Spleen (tissue), 11 donors: ENCODE data around the gene RECQL. TPM values are rescaled to one million over a fixed set of nuclear protein-coding genes. Genes with fewer than 3 reads are reported as not detected.

ENCODE experiments used
- DNase-seq: peaks from one replicate; pipeline ENCODE4 v3.0.0-alpha.2; 2020
- H3K27ac ChIP-seq, 8 donors: fragments of 200-600 bp; sonication (generic) in 7 of 8; 1 replicate in 4 of 8; 2 replicates in 4 of 8; pipeline versions ENCODE4 v1.5.0 to v1.8.0; 2016 to 2021; ENCODE audit warnings: inconsistent platforms in 4 of 8, mild to moderate bottlenecking in 4 of 8, moderate library complexity in 1 of 8
- H3K27me3 ChIP-seq, 7 donors: fragments of 200-600 bp; sonication (generic) in 6 of 7; replicated peaks in 1 of 7; 1 replicate in 4 of 7; 2 replicates in 3 of 7; pipeline versions ENCODE4 v1.5.0 to v1.8.0; 2016 to 2021; ENCODE audit warnings: inconsistent platforms in 3 of 7, mild to moderate bottlenecking in 1 of 7
- H3K36me3 ChIP-seq, 6 donors: fragments of 200-600 bp; sonication (generic) in 5 of 6; 1 replicate in 4 of 6; 2 replicates in 2 of 6; pipeline versions ENCODE4 v1.5.0 to v1.8.0; 2016 to 2021; ENCODE audit warnings: inconsistent platforms in 2 of 6
- H3K4me1 ChIP-seq, 6 donors: fragments of 200-600 bp; sonication (generic) in 5 of 6; 1 replicate in 3 of 6; 2 replicates in 3 of 6; pipeline versions ENCODE4 v1.5.0 to v1.8.0; 2016 to 2021; ENCODE audit warnings: inconsistent platforms in 3 of 6
- H3K4me3 ChIP-seq, 8 donors: fragments of 200-600 bp; sonication (generic) in 7 of 8; 1 replicate in 4 of 8; 2 replicates in 4 of 8; pipeline versions ENCODE4 v1.5.0 to v1.8.0; 2016 to 2021; ENCODE audit warnings: inconsistent platforms in 4 of 8, mild to moderate bottlenecking in 4 of 8, moderate library complexity in 2 of 8
- H3K9me3 ChIP-seq, 8 donors: fragments of 200-600 bp; sonication (generic) in 7 of 8; 1 replicate in 4 of 8; 2 replicates in 4 of 8; pipeline versions ENCODE4 v1.5.0 to v1.8.0; 2016 to 2021; ENCODE audit warnings: inconsistent platforms in 4 of 8
- POLR2A ChIP-seq, 3 donors: fragments of 450-650 bp; IDR thresholded peaks; one replicate each; pipeline ENCODE4 v1.5.1; 2017; ENCODE audit warnings: antibody characterized with exemption in 3 of 3, mild to moderate bottlenecking in 1 of 3
- POLR2AphosphoS5 ChIP-seq, 3 donors: sonication (generic); formaldehyde crosslinking; IDR thresholded peaks; one replicate each; pipeline ENCODE4 v1.5.1; 2017; ENCODE audit warnings: antibody characterized with exemption in 3 of 3
- WGBS, 5 donors: extraction: QIAGEN DNeasy Blood & Tissue Kit in 3 of 5; methylation state at CpG; one replicate each; pipeline versions ENCODE4 v1.1.5 to v1.1.7; 2013 to 2018; 5-methylcytosine and 5-hydroxymethylcytosine counted together
- intact Hi-C: fragments of 100-400 bp; cut with DNase I; formaldehyde crosslinking; loops from one replicate; pipeline ENCODE4 v1.15.0; 2023; ENCODE audit warnings: low total_unique reads
- polyA plus RNA-seq, 3 donors: library from polyadenylated mRNA; stranded (reverse); fragments of 200-250 nt; gene quantifications; one replicate each; pipeline ENCODE4 v1.2.1, GENCODE V29; 2013
- total RNA-seq, 7 donors: library from RNA; depleted of rRNA in 3 of 7; stranded (reverse); fragments of >200 nt in 3 of 7; fragmentation: NEBNext Ultra II Directional in 4 of 7; extraction: Animal tissue kit (Norgen Biotek cat#: 25700) in 4 of 7; gene quantifications; one replicate each; pipeline versions ENCODE4 v1.1.0 to v1.2.1, GENCODE V29; 2016 to 2021
- TF ChIP-seq, protein P1 (sequence below), 11 experiments: fragments of 200-600 bp in 7 of 11; fragments of 450-650 bp in 4 of 11; sonication (generic) in 4 of 11; IDR thresholded peaks in 8 of 11; conservative IDR thresholded peaks in 3 of 11; 1 replicate in 7 of 11; 2 replicates in 4 of 11; pipeline versions ENCODE4 v1.4.0 to v1.8.0; 2016 to 2021; ENCODE audit warnings: antibody characterized with exemption in 11 of 11, inconsistent platforms in 4 of 11, mild to moderate bottlenecking in 1 of 11
- donor health status: healthy with polysubstance abuse.
- donor health status: DM: no; HTN: no; CAD: no; lungs with moderate emphysema.
- donor health status: DM: no; HTN: no; CAD: no.
- donor health status: Bipolar disorder and iron deficiency.
- donor health status: healthy.
- donor health status: DM: no; HTN: no; CAD: no.
- donor health status: DM: yes; HTN: yes; CAD: no.

RECQL gene
- total and polyA plus RNA-seq, 10 donors: 20.1 to 57.3 (median 39.7) TPM

DNA sequence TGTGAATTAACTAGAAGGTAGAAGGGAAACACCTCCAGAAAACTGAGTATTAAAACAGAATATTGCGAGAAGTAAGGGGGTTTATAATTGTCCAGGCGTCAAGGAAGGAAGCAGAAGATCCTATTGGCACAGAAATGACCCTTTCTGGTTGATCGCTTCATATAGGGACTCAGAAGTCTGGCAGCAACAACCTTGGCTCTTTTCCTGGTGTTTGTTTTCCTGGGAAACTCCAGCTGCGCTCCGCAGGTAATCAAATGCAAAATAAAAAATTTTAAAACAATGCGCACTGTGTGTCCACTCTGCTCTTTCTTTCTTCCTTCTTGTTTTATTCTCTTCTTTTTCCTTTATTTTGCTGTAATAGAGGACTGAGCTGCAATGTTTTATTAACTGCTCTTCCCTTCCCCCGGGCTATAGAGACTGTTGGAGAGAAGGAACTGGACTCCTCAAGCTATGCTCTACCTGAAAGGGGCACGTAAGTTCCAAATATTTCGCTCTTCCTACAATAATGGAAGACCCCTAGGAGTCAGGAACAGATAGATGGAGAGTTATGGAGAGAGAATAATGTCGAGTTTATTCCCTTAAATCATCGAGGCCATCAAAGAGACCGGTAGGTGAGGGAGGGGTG is 25.4 kb upstream of the RECQL start:
- no peak overlapping the region for H3K27ac ChIP-seq
- 40 to 55% (median 45%) methylated on average over 12 of the region's 12 CpGs for WGBS, 5 donors
- no peaks in the 10 kb centered on the region for H3K36me3 ChIP-seq
- peaks cover 0 to 23% (median 17%) of the 10 kb centered on the region in 6 donors for H3K4me1 ChIP-seq
- no peak for TF ChIP-seq POLR2AphosphoS5 (IDR thresholded peaks at IDR 0.05)
- TF ChIP-seq POLR2A (IDR thresholded peaks at IDR 0.05): no peak
- TF ChIP-seq, protein P1, sequence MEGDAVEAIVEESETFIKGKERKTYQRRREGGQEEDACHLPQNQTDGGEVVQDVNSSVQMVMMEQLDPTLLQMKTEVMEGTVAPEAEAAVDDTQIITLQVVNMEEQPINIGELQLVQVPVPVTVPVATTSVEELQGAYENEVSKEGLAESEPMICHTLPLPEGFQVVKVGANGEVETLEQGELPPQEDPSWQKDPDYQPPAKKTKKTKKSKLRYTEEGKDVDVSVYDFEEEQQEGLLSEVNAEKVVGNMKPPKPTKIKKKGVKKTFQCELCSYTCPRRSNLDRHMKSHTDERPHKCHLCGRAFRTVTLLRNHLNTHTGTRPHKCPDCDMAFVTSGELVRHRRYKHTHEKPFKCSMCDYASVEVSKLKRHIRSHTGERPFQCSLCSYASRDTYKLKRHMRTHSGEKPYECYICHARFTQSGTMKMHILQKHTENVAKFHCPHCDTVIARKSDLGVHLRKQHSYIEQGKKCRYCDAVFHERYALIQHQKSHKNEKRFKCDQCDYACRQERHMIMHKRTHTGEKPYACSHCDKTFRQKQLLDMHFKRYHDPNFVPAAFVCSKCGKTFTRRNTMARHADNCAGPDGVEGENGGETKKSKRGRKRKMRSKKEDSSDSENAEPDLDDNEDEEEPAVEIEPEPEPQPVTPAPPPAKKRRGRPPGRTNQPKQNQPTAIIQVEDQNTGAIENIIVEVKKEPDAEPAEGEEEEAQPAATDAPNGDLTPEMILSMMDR (IDR thresholded peaks at IDR 0.05 in 8 of 11, conservative IDR thresholded peaks at IDR 0.05 in 3 of 11): no peak
- H3K27me3 ChIP-seq: peaks cover 0 to 41% (median 15%) of the 10 kb centered on the region in 7 donors
- DNase-seq: no peak
- intact Hi-C loops: no loop called here
- peaks cover 0 to 12% (median 2%) of the 10 kb centered on the region in 8 donors for H3K9me3 ChIP-seq
- H3K4me3 ChIP-seq: peak overlapping the region in 6 of 8 donors; percentile 48 to 85 (median 58)

DNA sequence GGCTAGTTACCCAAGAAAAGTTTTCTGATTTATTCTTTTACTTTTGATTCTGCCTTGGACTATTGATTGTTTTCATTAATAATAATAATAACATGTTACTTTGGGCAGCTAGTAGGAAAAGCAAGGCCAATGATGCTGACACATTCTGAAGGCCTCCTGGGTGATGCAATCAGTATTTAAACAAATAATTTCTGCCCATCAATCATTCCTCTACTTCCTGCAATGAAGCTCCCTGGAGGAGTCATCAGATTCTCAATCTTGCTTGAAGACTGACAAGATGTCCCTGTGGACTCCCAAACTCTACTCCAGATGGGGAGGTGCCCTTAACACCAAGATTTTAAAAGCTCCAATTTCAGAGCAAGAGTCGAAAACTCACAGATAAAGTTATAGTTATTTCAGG is 24.6 kb upstream of the RECQL start, which contains the start of gene SPX:
Gene SPX, plus strand, starts transcription at position 244 of the 400 bp plus-strand sequence. CDS start 177 bp downstream, outside the sequence.
- whole genome bisulfite sequencing, 5 donors: 88 to 96% (median 93%) methylated on average over 1 of the region's 1 CpG
- Histone ChIP-seq H3K4me3 (peak within 1 kb of the TSS in 6 of 8 donors; percentile 48 to 85 (median 58)), H3K9me3 (peaks cover 0 to 12% (median 2%) of the 10 kb centered on the region in 8 donors), H3K4me1 (peaks cover 0 to 23% (median 17%) of the 10 kb centered on the region in 6 donors), H3K36me3 (no peaks in the 10 kb centered on the region), H3K27me3 (peaks cover 0 to 41% (median 10%) of the 10 kb centered on the region in 7 donors), H3K27ac (no peak within 1 kb of the TSS)
- no peak for DNase-seq
- intact Hi-C loops: no loop called here
- TF ChIP-seq POLR2AphosphoS5 (IDR thresholded peaks at IDR 0.05) (no peak), POLR2A (IDR thresholded peaks at IDR 0.05) (no peak)
- TF ChIP-seq, protein P1 (IDR thresholded peaks at IDR 0.05 in 8 of 11, conservative IDR thresholded peaks at IDR 0.05 in 3 of 11): no peak

DNA sequence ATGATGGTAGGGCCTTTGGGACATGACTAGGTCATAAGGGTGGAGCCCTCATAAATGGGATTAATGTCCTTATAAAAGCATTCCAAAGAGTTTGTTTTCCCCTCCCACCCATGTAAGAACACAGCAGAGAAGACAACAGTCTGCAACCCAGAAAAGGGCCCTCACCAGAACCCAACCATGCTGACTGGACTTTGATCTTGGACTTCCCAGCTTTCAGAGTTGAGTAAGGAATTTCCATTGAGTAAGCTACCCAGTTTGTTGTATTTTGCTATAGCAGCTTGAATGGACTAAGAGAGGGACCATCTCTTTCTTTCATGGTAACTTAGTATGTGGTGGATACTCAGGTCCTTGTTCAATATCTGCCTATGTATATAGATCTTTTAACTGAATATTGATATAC is 21.7 kb upstream of the RECQL start:
- Histone ChIP-seq H3K4me1 (peaks cover 0 to 14% (median 11%) of the 10 kb centered on the region in 6 donors), H3K4me3 (no peak overlapping the region), H3K27me3 (peaks cover 0 to 17% (median 10%) of the 10 kb centered on the region in 7 donors), H3K27ac (no peak overlapping the region), H3K9me3 (peaks cover 0 to 12% (median 2%) of the 10 kb centered on the region in 8 donors), H3K36me3 (peaks cover 0 to 3% (median 0%) of the 10 kb centered on the region in 6 donors)
- DNase-seq: no peak
- intact Hi-C loops: no loop called here
- TF ChIP-seq, protein P1 (IDR thresholded peaks at IDR 0.05 in 8 of 11, conservative IDR thresholded peaks at IDR 0.05 in 3 of 11): no peak
- TF ChIP-seq POLR2AphosphoS5 (IDR thresholded peaks at IDR 0.05): no peak
- TF ChIP-seq POLR2A (IDR thresholded peaks at IDR 0.05): no peak

DNA sequence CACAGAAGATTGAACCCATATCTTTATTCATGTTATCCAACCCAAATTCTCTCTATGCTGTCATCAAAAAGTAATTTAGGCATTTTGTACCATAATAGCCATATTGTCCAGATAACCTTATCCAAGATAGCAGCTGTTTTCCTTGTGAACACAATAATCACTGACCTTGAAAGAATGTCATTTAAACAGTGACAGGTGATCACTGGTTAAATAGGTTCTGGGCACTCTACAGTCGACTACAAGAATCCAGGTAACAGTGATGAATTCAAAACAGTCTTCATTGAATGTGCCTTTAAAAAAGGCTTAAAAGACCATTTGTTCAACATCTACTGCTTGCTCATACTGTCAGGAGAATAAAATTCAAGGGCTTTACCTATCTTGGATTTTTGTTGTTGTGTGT is 20.1 kb upstream of the RECQL start:
- DNase-seq: no peak
- Histone ChIP-seq H3K27ac (no peak overlapping the region), H3K36me3 (peaks cover 0 to 19% (median 2%) of the 10 kb centered on the region in 6 donors), H3K4me1 (no peaks in the 10 kb centered on the region), H3K27me3 (peaks cover 0 to 1% (median 0%) of the 10 kb centered on the region in 7 donors), H3K9me3 (peaks cover 0 to 12% (median 2%) of the 10 kb centered on the region in 8 donors), H3K4me3 (no peak overlapping the region)
- 67 to 80% (median 74%) methylated on average over 1 of the region's 1 CpG for WGBS, 5 donors
- TF ChIP-seq, protein P1 (IDR thresholded peaks at IDR 0.05 in 8 of 11, conservative IDR thresholded peaks at IDR 0.05 in 3 of 11): no peak
- TF ChIP-seq POLR2A (IDR thresholded peaks at IDR 0.05) (no peak), POLR2AphosphoS5 (IDR thresholded peaks at IDR 0.05) (no peak)
- intact Hi-C loops: no loop called here
